GM12892 (cell line): Measurements from ENCODE around the gene PHF11.

Source experiments
- POLR2A ChIP-seq: IDR thresholded peaks from 2 replicates; pipeline ENCODE4 v1.6.1; 2011; ENCODE audit warnings: low read depth, low read length, control low read depth
- POLR2AphosphoS5 ChIP-seq: IDR thresholded peaks from 2 replicates; pipeline ENCODE4 v1.6.1; 2011; ENCODE audit warnings: low read depth, low read length, control low read depth
- TAF1 ChIP-seq: IDR thresholded peaks from 2 replicates; pipeline ENCODE4 v1.6.1; 2011; ENCODE audit warnings: low read depth, mild to moderate bottlenecking, control low read depth, low read length, borderline replicate concordance

GRCh38 chr13:49528161-49528560 lies 32.4 kb downstream of the PHF11 start:
- TF ChIP-seq POLR2A (no peak), POLR2AphosphoS5 (no peak), TAF1 (no peak)
